Endodermal cell (in vitro differentiated cells): ENCODE measurements around the gene DYNLRB1. TPM values are rescaled to one million over a fixed set of nuclear protein-coding genes. Genes with fewer than 3 reads are reported as not detected.

Experiments
- DNase-seq: peaks from one replicate; pipeline ENCODE4 v3.0.0-alpha.2; 2017
- H3K27ac ChIP-seq: 2 replicates; pipeline ENCODE4 v1.5.1; 2013; ENCODE audit warnings: mild to moderate bottlenecking, low read depth, low read length, moderate library complexity
- H3K27me3 ChIP-seq: 2 replicates; pipeline ENCODE4 v1.6.1; 2013; ENCODE audit warnings: mild to moderate bottlenecking, low read length, moderate library complexity; ENCODE audit not compliant: insufficient read depth, control insufficient read depth, poor library complexity, severe bottlenecking
- H3K36me3 ChIP-seq: 2 replicates; pipeline ENCODE4 v1.7.0; 2013; ENCODE audit warnings: mild to moderate bottlenecking, low read length, moderate library complexity; ENCODE audit not compliant: control insufficient read depth, insufficient read depth
- H3K4me1 ChIP-seq: one replicate; pipeline ENCODE4 v1.7.0; 2013; ENCODE audit warnings: low read length; ENCODE audit not compliant: control insufficient read depth, insufficient read depth
- H3K4me3 ChIP-seq: 2 replicates; pipeline ENCODE4 v1.5.1; 2013; ENCODE audit warnings: mild to moderate bottlenecking, low read length, moderate library complexity
- H3K9ac ChIP-seq: 2 replicates; pipeline ENCODE4 v1.6.1; 2013; ENCODE audit warnings: mild to moderate bottlenecking, low read length, moderate library complexity; ENCODE audit not compliant: poor library complexity, severe bottlenecking; ENCODE audit errors: extremely low read depth
- H3K9me3 ChIP-seq: 2 replicates; pipeline ENCODE4 v1.6.1; 2013; ENCODE audit warnings: mild to moderate bottlenecking, low read length, moderate library complexity; ENCODE audit not compliant: control insufficient read depth
- H3K27ac Mint-ChIP-seq: 2 replicates; pipeline ENCODE4 v1.8.0; 2020; ENCODE audit warnings: mixed read lengths
- H3K27me3 Mint-ChIP-seq: 2 replicates; pipeline ENCODE4 v1.8.0; 2021; ENCODE audit warnings: mild to moderate bottlenecking, mixed read lengths; ENCODE audit not compliant: insufficient read depth
- H3K36me3 Mint-ChIP-seq: 2 replicates; pipeline ENCODE4 v1.8.0; 2020; ENCODE audit warnings: low read depth, mixed read lengths
- H3K4me1 Mint-ChIP-seq: 2 replicates; pipeline ENCODE4 v1.8.0; 2020; ENCODE audit warnings: mixed read lengths
- H3K4me3 Mint-ChIP-seq: 2 replicates; pipeline ENCODE4 v1.8.0; 2020; ENCODE audit warnings: mild to moderate bottlenecking, moderate library complexity, mixed read lengths
- H3K9me3 Mint-ChIP-seq: 2 replicates; pipeline ENCODE4 v1.8.0; 2020; ENCODE audit warnings: mild to moderate bottlenecking, mixed read lengths
- WGBS, 2 experiments: methylation state at CpG; one replicate each; pipeline versions ENCODE4 v1.1.5 to v1.1.7; 2013; ENCODE audit warnings: missing lambda C conversion rate in 2 of 2, mixed read lengths in 1 of 2; ENCODE audit not compliant: insufficient coverage in 1 of 2, insufficient read length in 1 of 2; 5-methylcytosine and 5-hydroxymethylcytosine counted together
- long read RNA-seq, 4 experiments: library from polyadenylated mRNA in 2 of 4; library from RNA in 1 of 4; library from capped mRNA in 1 of 4; stranded (forward) in 3 of 4; unstranded in 1 of 4; transcript quantifications; one replicate each; pipeline ENCODE4 v2.0.0, GENCODE V29; 2020 to 2021; ENCODE audit warnings: inconsistent platforms in 1 of 4
- polyA plus RNA-seq, 2 experiments: library from polyadenylated mRNA; stranded (reverse); fragments of 50-300 nt; gene quantifications; one replicate each; pipeline ENCODE4 v1.2.3, GENCODE V29; 2013
- total RNA-seq, 2 donors: library from RNA; stranded (reverse); fragmentation: NEBNext Ultra II Directional in 1 of 2; extraction: Animal tissue kit (Norgen Biotek cat#: 25700) in 1 of 2; gene quantifications; 2 replicates in 1 of 2; 3 replicates in 1 of 2; pipeline ENCODE4 v1.2.1, GENCODE V29; 2021
- TF ChIP-seq, protein P1 (sequence below): fragments of 200-600 bp; sonication (generic); conservative IDR thresholded peaks from 2 replicates; pipeline ENCODE4 v1.5.0; 2021; ENCODE audit warnings: antibody characterized with exemption, mild to moderate bottlenecking

The DYNLRB1 gene
- total RNA-seq = 100 to 1,000 TPM; 194 to 213 TPM
- polyA plus RNA-seq (2013, experiment 1 of 2) = 214 TPM
- 205 TPM for polyA plus RNA-seq (2013, experiment 2 of 2)
- long read RNA-seq, experiment 1, transcript DYNLRB1-202 (4 exons, 675 nt) = major isoform, 45 of 88 reads
- long read RNA-seq, experiment 1, partial matches to known transcripts = 40 of 88 reads
- long read RNA-seq, experiment 1, other reads (novel, unspliced or antisense) = 3 of 88 reads
- long read RNA-seq, experiment 2, transcript DYNLRB1-202 (4 exons, 675 nt) = major isoform, 57 of 61 reads
- long read RNA-seq, experiment 2, partial matches to known transcripts = 2 of 61 reads
- long read RNA-seq, experiment 2, other reads (novel, unspliced or antisense) = 2 of 61 reads
- long read RNA-seq, experiment 3, transcript DYNLRB1-202 (4 exons, 675 nt) = major isoform, 35 of 43 reads
- long read RNA-seq, experiment 3, partial matches to known transcripts = 4 of 43 reads
- long read RNA-seq, experiment 3, other reads (novel, unspliced or antisense) = 3 of 43 reads
- long read RNA-seq, experiment 4, partial matches to known transcripts = 4 of 7 reads
- long read RNA-seq, experiment 4, other reads (novel, unspliced or antisense) = 0 of 7 reads

GRCh38 chr20:34516247-34517113 is at the start of gene DYNLRB1:
TSS of gene DYNLRB1 (plus strand) at chr20:34516422. CDS start at chr20:34516459, 37 bp downstream.
- Mint-ChIP-seq H3K27me3 (no peaks in the 10 kb centered on the region), H3K9me3 (no peaks in the 10 kb centered on the region), H3K36me3 (peaks cover 38% of the 10 kb centered on the region)

GRCh38 chr20:34468951-34469350 is 47.3 kb upstream of the DYNLRB1 start:
- Mint-ChIP-seq H3K27me3 (no peaks in the 10 kb centered on the region), H3K4me3 (no peak overlapping the region), H3K27ac (peak overlapping the region; percentile 48), H3K4me1 (peaks cover 3% of the 10 kb centered on the region), H3K9me3 (peaks cover 6% of the 10 kb centered on the region), H3K36me3 (peaks cover 65% of the 10 kb centered on the region)
- Histone ChIP-seq H3K27ac (no peak overlapping the region), H3K36me3 (peaks cover 75% of the 10 kb centered on the region), H3K27me3 (no peaks in the 10 kb centered on the region), H3K4me3 (no peak overlapping the region), H3K9me3 (peaks cover 7% of the 10 kb centered on the region), H3K4me1 (no peaks in the 10 kb centered on the region), H3K9ac (no peak overlapping the region)
- DNase-seq = no peak
- TF ChIP-seq, protein P1, sequence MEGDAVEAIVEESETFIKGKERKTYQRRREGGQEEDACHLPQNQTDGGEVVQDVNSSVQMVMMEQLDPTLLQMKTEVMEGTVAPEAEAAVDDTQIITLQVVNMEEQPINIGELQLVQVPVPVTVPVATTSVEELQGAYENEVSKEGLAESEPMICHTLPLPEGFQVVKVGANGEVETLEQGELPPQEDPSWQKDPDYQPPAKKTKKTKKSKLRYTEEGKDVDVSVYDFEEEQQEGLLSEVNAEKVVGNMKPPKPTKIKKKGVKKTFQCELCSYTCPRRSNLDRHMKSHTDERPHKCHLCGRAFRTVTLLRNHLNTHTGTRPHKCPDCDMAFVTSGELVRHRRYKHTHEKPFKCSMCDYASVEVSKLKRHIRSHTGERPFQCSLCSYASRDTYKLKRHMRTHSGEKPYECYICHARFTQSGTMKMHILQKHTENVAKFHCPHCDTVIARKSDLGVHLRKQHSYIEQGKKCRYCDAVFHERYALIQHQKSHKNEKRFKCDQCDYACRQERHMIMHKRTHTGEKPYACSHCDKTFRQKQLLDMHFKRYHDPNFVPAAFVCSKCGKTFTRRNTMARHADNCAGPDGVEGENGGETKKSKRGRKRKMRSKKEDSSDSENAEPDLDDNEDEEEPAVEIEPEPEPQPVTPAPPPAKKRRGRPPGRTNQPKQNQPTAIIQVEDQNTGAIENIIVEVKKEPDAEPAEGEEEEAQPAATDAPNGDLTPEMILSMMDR = no peak
- WGBS, 2 experiments = 77 to 90% methylated on average over 1 of the region's 1 CpG

More at GRCh38 chr20:34516247-34517113, at the start of gene DYNLRB1:
- TF ChIP-seq, protein P1 = no peak
- Histone ChIP-seq H3K4me3 (peak within 1 kb of the TSS; percentile 100), H3K27me3 (no peaks in the 10 kb centered on the region), H3K27ac (peak within 1 kb of the TSS; percentile 86), H3K9me3 (no peaks in the 10 kb centered on the region), H3K36me3 (peaks cover 41% of the 10 kb centered on the region), H3K4me1 (no peaks in the 10 kb centered on the region), H3K9ac (peak within 1 kb of the TSS; percentile 82)
- peak; percentile 98 for DNase-seq
- WGBS, 2 experiments = 0 to 1% methylated on average over 28 to 59 of the region's 59 CpGs
- Mint-ChIP-seq H3K4me3 (peak within 1 kb of the TSS; percentile 91), H3K27ac (peak within 1 kb of the TSS; percentile 97), H3K4me1 (peaks cover 19% of the 10 kb centered on the region)

- TF ChIP-seq, protein P1 = no peak
- peaks cover 3% of the 10 kb centered on the region for H3K4me1 Mint-ChIP-seq
- Histone ChIP-seq H3K9ac (no peak overlapping the region), H3K9me3 (peaks cover 18% of the 10 kb centered on the region), H3K4me3 (no peak overlapping the region), H3K36me3 (peaks cover 72% of the 10 kb centered on the region), H3K4me1 (no peaks in the 10 kb centered on the region), H3K27me3 (no peaks in the 10 kb centered on the region), H3K27ac (no peak overlapping the region)
- no peaks in the 10 kb centered on the region for H3K27me3 Mint-ChIP-seq
- peak overlapping the region; percentile 74 for H3K27ac Mint-ChIP-seq
- DNase-seq = no peak
- H3K4me3 Mint-ChIP-seq = no peak overlapping the region
- 90 to 100% methylated on average over 3 to 5 of the region's 6 CpGs for WGBS, 2 experiments
- peaks cover 24% of the 10 kb centered on the region for H3K9me3 Mint-ChIP-seq
- H3K36me3 Mint-ChIP-seq = peaks cover 76% of the 10 kb centered on the region
Measured at GRCh38 chr20:34472246-34472925, 43.8 kb upstream of the DYNLRB1 start.
